Breast epithelium (tissue), 4 donors: ENCODE measurements around the gene PPM1A. TPM values are rescaled to one million over a fixed set of nuclear protein-coding genes. Genes with fewer than 3 reads are reported as not detected.

Experiments
- DNase-seq, 2 donors: peaks; one replicate each; pipeline ENCODE4 v3.0.0-alpha.2; 2019; ENCODE audit warnings: low spot score in 2 of 2
- H3K27ac ChIP-seq, 2 donors: fragments of 200-600 bp; sonication (generic) in 1 of 2; one replicate each; pipeline ENCODE4 v1.5.1; 2016 to 2019; ENCODE audit warnings: mild to moderate bottlenecking in 1 of 2
- H3K27me3 ChIP-seq, 2 donors: fragments of 200-600 bp; sonication (generic) in 1 of 2; one replicate each; pipeline versions ENCODE4 v1.5.1 to v1.6.0; 2017 to 2019; ENCODE audit warnings: control low read depth in 1 of 2, mild to moderate bottlenecking in 1 of 2
- H3K36me3 ChIP-seq: fragments of 200-600 bp; one replicate; pipeline ENCODE4 v1.5.1; 2019
- H3K4me1 ChIP-seq, 2 donors: fragments of 200-600 bp; sonication (generic); one replicate each; pipeline ENCODE4 v1.5.1; 2016 to 2019; ENCODE audit warnings: control low read depth in 1 of 2
- H3K4me3 ChIP-seq, 3 donors: fragments of 200-600 bp; sonication (generic); 1 replicate in 2 of 3; 2 replicates in 1 of 3; pipeline ENCODE4 v1.5.1; 2016 to 2019; ENCODE audit warnings: mild to moderate bottlenecking in 3 of 3, moderate library complexity in 2 of 3
- H3K9me3 ChIP-seq, 2 donors: fragments of 200-600 bp; sonication (generic) in 1 of 2; one replicate each; pipeline ENCODE4 v1.5.1; 2016 to 2019; ENCODE audit warnings: control low read depth in 1 of 2
- POLR2A ChIP-seq: fragments of 450-650 bp; IDR thresholded peaks from one replicate; pipeline ENCODE4 v1.6.1; 2016; ENCODE audit warnings: antibody characterized with exemption, mild to moderate bottlenecking, moderate library complexity
- POLR2AphosphoS5 ChIP-seq, 3 donors: sonication (generic); formaldehyde crosslinking; IDR thresholded peaks; one replicate each; pipeline ENCODE4 v1.6.1; 2017; ENCODE audit warnings: antibody characterized with exemption in 3 of 3
- intact Hi-C: fragments of 100-400 bp; cut with DNase I; formaldehyde crosslinking; loops from one replicate; pipeline ENCODE4 v1.15.1; 2023; ENCODE audit warnings: low total_unique reads
- total RNA-seq, 3 donors: library from RNA; depleted of rRNA; stranded (reverse); fragments of >200 nt; gene quantifications; one replicate each; pipeline ENCODE4 v1.1.0, GENCODE V29; 2016
- TF ChIP-seq, protein P1 (sequence below), 3 donors: fragments of 450-650 bp; IDR thresholded peaks; one replicate each; pipeline ENCODE4 v1.5.1; 2016 to 2017; ENCODE audit warnings: antibody characterized with exemption in 3 of 3, mild to moderate bottlenecking in 3 of 3, moderate library complexity in 3 of 3

Gene PPM1A
- total RNA-seq, 3 donors from 2014 or later, result 39.3 to 53.8 (median 49.9) TPM

DNA sequence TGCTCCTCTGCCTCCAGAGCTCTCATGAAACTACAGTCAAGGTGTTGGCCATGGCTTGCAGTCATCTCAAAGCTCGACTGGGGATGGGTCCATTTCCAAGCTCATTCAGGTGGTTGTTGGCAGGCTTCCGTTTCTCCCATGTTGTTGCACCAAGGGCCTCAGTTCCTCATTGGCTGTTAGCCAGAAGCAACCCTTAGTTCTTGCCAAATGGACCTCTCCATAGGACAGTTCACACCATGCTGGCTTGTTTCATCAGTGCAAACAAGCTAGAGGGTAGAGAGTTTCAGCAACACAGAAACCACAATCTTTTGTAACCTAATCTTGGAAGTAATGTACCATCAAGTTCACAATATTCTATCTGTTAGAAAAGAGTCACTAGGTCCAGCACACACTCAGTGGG, 22.7 kb upstream of the PPM1A start:
- H3K36me3 ChIP-seq, result no peaks in the 10 kb centered on the region
- no peaks in the 10 kb centered on the region for H3K27me3 ChIP-seq
- no peaks in the 10 kb centered on the region for H3K9me3 ChIP-seq
- TF ChIP-seq POLR2AphosphoS5 (IDR thresholded peaks at IDR 0.05) (no peak), POLR2A (no peak)
- TF ChIP-seq, protein P1, sequence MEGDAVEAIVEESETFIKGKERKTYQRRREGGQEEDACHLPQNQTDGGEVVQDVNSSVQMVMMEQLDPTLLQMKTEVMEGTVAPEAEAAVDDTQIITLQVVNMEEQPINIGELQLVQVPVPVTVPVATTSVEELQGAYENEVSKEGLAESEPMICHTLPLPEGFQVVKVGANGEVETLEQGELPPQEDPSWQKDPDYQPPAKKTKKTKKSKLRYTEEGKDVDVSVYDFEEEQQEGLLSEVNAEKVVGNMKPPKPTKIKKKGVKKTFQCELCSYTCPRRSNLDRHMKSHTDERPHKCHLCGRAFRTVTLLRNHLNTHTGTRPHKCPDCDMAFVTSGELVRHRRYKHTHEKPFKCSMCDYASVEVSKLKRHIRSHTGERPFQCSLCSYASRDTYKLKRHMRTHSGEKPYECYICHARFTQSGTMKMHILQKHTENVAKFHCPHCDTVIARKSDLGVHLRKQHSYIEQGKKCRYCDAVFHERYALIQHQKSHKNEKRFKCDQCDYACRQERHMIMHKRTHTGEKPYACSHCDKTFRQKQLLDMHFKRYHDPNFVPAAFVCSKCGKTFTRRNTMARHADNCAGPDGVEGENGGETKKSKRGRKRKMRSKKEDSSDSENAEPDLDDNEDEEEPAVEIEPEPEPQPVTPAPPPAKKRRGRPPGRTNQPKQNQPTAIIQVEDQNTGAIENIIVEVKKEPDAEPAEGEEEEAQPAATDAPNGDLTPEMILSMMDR (IDR thresholded peaks at IDR 0.05), result no peak
- H3K4me1 ChIP-seq, result no peaks in the 10 kb centered on the region
- H3K4me3 ChIP-seq, result no peak overlapping the region
- intact Hi-C loops, result no loop called here
- DNase-seq, result no peak
- no peak overlapping the region for H3K27ac ChIP-seq

DNA sequence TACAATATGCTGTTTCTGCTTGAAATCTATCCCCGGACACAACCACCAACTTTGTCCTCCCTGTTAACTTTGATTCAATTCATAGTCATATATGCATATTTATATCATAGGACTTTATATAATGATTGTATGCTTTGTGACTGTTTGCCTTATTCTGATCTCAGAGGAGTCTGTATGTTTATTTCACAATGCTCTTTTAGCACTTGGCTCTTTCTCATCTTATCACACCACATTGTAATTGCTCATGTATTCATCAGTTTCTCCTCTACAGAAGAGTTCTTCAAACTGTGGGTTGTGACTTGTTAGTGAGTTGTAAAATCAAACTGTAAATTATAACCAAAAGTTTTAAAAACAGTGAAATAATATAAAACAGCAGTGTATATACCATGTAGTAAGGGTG, 21.7 kb upstream of the PPM1A start:
- no peak for DNase-seq
- peaks cover 0 to 6% of the 10 kb centered on the region in 2 donors for H3K9me3 ChIP-seq
- no peaks in the 10 kb centered on the region for H3K27me3 ChIP-seq
- no peak overlapping the region for H3K4me3 ChIP-seq
- H3K4me1 ChIP-seq, result no peaks in the 10 kb centered on the region
- H3K27ac ChIP-seq, result no peak overlapping the region
- no peak for TF ChIP-seq POLR2A
- intact Hi-C loops, result no loop called here
- no peaks in the 10 kb centered on the region for H3K36me3 ChIP-seq

DNA sequence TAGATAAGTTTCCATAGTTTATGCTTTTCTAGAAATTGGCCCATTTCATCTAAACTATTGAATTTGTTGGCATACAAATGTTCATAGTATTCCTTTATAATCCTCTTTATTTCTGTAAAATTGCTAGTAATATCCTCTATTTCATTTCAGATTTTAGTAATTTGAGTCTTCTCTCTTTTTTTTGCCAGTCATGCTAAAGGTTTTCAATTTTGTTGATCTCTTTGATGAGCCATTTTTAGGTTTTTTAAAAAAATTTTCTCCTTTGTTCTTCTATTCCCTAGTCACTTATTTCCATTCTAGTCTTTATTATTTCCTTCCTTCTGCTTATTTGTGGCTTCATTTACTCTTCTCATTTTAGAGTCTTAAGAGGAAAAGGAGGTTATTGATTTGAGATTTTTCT, 19.4 kb upstream of the PPM1A start:
- intact Hi-C loops, result no loop called here
- no peaks in the 10 kb centered on the region for H3K36me3 ChIP-seq
- TF ChIP-seq, protein P1 (IDR thresholded peaks at IDR 0.05), result no peak
- no peak for TF ChIP-seq POLR2AphosphoS5 (IDR thresholded peaks at IDR 0.05)
- no peak for TF ChIP-seq POLR2A
- H3K4me1 ChIP-seq, result no peaks in the 10 kb centered on the region
- no peak overlapping the region for H3K4me3 ChIP-seq
- DNase-seq, result no peak
- H3K27ac ChIP-seq, result no peak overlapping the region
- H3K9me3 ChIP-seq, result peaks cover 0 to 6% of the 10 kb centered on the region in 2 donors
- H3K27me3 ChIP-seq, result no peaks in the 10 kb centered on the region

DNA sequence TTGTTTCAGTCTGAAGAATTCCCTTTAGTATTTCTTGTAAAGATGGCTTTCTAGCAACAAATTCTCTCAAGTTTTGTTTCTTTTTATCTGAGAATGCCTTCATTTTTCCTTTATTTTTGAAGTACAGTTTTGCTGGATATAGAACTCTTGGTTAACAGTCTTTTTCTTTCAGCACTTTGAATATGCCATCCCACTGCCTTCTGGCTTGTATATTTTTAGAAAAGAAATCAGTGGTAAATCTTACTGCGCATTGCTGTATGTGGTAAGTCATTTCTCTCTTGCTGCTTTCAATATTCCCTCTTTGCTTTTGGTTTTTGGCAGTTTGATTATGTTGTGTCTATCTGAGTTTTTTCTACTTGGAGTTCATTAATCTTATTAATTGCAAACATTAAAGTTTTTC, 16.8 kb upstream of the PPM1A start:
- no peaks in the 10 kb centered on the region for H3K27me3 ChIP-seq
- peaks cover 0 to 6% of the 10 kb centered on the region in 2 donors for H3K9me3 ChIP-seq
- H3K4me1 ChIP-seq, result no peaks in the 10 kb centered on the region
- TF ChIP-seq POLR2AphosphoS5 (IDR thresholded peaks at IDR 0.05) (no peak), POLR2A (no peak)
- TF ChIP-seq, protein P1 (IDR thresholded peaks at IDR 0.05), result no peak
- H3K27ac ChIP-seq, result no peak overlapping the region
- H3K4me3 ChIP-seq, result no peak overlapping the region
- intact Hi-C loops, result no loop called here
- no peak for DNase-seq
- H3K36me3 ChIP-seq, result no peaks in the 10 kb centered on the region

DNA sequence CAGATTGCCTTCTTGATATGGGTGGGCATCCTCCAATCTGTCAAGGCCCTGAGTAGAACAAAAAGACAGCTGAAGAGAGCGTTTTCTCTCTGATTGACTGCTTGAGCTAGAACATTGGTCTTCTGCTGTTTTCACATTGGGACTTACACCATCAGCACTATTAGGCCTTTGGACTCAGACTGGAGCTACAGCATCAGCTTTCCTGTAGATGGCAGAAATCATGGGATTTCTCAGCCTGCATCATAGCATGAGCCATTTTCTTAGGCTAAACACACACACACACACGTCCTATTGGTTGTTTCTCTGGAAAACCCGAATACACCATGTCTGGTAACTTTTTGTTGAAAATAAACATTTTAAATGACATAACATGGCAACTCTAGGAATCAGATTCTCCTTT, 15.8 kb upstream of the PPM1A start:
- no peaks in the 10 kb centered on the region for H3K27me3 ChIP-seq
- H3K4me3 ChIP-seq, result no peak overlapping the region
- no peaks in the 10 kb centered on the region for H3K4me1 ChIP-seq
- no peaks in the 10 kb centered on the region for H3K36me3 ChIP-seq
- peaks cover 0 to 6% of the 10 kb centered on the region in 2 donors for H3K9me3 ChIP-seq
- intact Hi-C loops, result no loop called here
- DNase-seq, result no peak
- TF ChIP-seq, protein P1 (IDR thresholded peaks at IDR 0.05), result no peak
- TF ChIP-seq POLR2AphosphoS5 (IDR thresholded peaks at IDR 0.05), result no peak
- TF ChIP-seq POLR2A, result no peak
- H3K27ac ChIP-seq, result no peak overlapping the region

DNA sequence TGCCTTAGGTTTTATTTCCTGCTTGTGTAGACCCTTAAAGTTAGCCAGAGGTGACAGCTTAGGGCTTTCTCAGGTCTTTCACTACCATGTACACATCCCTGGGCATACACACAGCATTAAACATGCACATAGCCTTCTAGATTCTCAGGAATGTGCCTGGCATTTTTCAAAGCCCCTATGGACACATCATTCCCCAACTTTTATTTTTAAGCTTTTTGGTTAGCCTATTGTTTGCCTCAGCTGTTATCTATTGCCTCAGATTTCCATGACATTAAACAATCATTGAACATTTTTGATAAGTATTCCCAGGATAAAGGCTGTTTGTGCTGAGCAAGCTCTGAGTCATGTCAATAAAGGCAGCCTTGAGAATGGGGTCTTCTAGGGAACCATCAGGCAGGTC, 15.1 kb upstream of the PPM1A start:
- peaks cover 0 to 6% of the 10 kb centered on the region in 2 donors for H3K9me3 ChIP-seq
- no peak overlapping the region for H3K27ac ChIP-seq
- H3K4me1 ChIP-seq, result no peaks in the 10 kb centered on the region
- intact Hi-C loops, result no loop called here
- no peak overlapping the region for H3K4me3 ChIP-seq
- TF ChIP-seq, protein P1 (IDR thresholded peaks at IDR 0.05), result no peak
- no peak for TF ChIP-seq POLR2A
- no peak for TF ChIP-seq POLR2AphosphoS5 (IDR thresholded peaks at IDR 0.05)
- no peaks in the 10 kb centered on the region for H3K36me3 ChIP-seq
- H3K27me3 ChIP-seq, result no peaks in the 10 kb centered on the region
- DNase-seq, result no peak
